Measurements from ENCODE around the gene BHLHE40. TPM values are rescaled to one million over a fixed set of nuclear protein-coding genes. Genes with fewer than 3 reads are reported as not detected.

The BHLHE40 gene
- total and polyA plus RNA-seq, 2 of the 8 experiments (the other 6 are each of a cell fraction or from before 2014, with no cell fraction given): 1.5 to 2.2 TPM

- Histone ChIP-seq H3K79me2 (ENCODE audit: control insufficient read depth in 1 of 2, insufficient read depth in 2 of 2, low read length in 2 of 2) (no peaks in the 10 kb centered on the region), H2BK15ac (ENCODE audit: low read length) (no peak overlapping the region), H2BK120ac (replicated peaks; ENCODE audit: low read depth, low read length) (no peak overlapping the region), H3K79me1 (ENCODE audit: low read depth, low read length) (no peaks in the 10 kb centered on the region), H3K23ac (ENCODE audit: insufficient read length) (no peak overlapping the region), H4K91ac (replicated peaks; ENCODE audit: insufficient read length, low read length) (no peak overlapping the region), H3K23me2 (ENCODE audit: low read depth, low read length) (no peaks in the 10 kb centered on the region), H3K14ac (ENCODE audit: insufficient read length) (no peak overlapping the region), H3K4me3 (ENCODE audit: extremely low read depth in 1 of 4, insufficient read depth in 2 of 4, low read depth in 3 of 4, low read length in 4 of 4) (no peak overlapping the region), H4K5ac (ENCODE audit: insufficient read length, low read depth, low read length) (no peak overlapping the region), H2AFZ (ENCODE audit: low read length) (no peak overlapping the region), H3K4me1 (replicated peaks in 1 of 4; ENCODE audit: control insufficient read depth in 3 of 4, insufficient read depth in 4 of 4, low read length in 3 of 4) (no peaks in the 10 kb centered on the region), H3K4me2 (ENCODE audit: insufficient read depth in 1 of 2, low read depth in 2 of 2, low read length in 2 of 2) (no peak overlapping the region), H2AK5ac (ENCODE audit: low read depth, low read length) (no peak overlapping the region), H3K56ac (replicated peaks; ENCODE audit: insufficient read length, low read depth, low read length) (no peak overlapping the region), H4K20me1 (replicated peaks in 1 of 2; ENCODE audit: control insufficient read depth in 1 of 2, insufficient read depth in 2 of 2, low read length in 2 of 2) (no peaks in the 10 kb centered on the region), H3K18ac (ENCODE audit: extremely low read depth, low read length) (no peak overlapping the region), H3K9ac (replicated peaks in 1 of 4; ENCODE audit: extremely low read depth in 1 of 4, low read depth in 3 of 4, low read length in 3 of 4) (no peak overlapping the region), H4K8ac (ENCODE audit: extremely low read depth, insufficient read depth, low read length) (no peak overlapping the region), H3K9me3 (ENCODE audit: insufficient read depth in 2 of 2, low read depth in 1 of 2, low read length in 1 of 2) (no peaks in the 10 kb centered on the region), H3K4ac (replicated peaks; ENCODE audit: insufficient read length, low read depth, low read length) (no peak overlapping the region), H3K27ac (ENCODE audit: low read depth, low read length) (no peak overlapping the region), H2BK5ac (ENCODE audit: low read depth, low read length) (no peak overlapping the region), H2BK20ac (ENCODE audit: low read length) (no peak overlapping the region), H3K36me3 (ENCODE audit: control insufficient read depth in 2 of 4, insufficient read depth in 4 of 4, low read length in 3 of 4) (no peaks in the 10 kb centered on the region), H2BK12ac (ENCODE audit: low read depth, low read length) (no peak overlapping the region), H3K27me3 (replicated peaks in 1 of 4; ENCODE audit: control insufficient read depth in 3 of 4, extremely low read depth in 1 of 4, insufficient read depth in 3 of 4, low read length in 3 of 4) (no peaks in the 10 kb centered on the region)
- FAIRE-seq: no peak
- WGBS, 2 experiments (ENCODE audit: extremely low coverage in 1 of 2, insufficient coverage in 1 of 2, insufficient read length in 1 of 2, insufficient replicate concordance in 2 of 2, low coverage in 1 of 2, low lambda C conversion rate in 2 of 2, missing lambda C conversion rate in 1 of 2): 81% methylated on average over 4 of the region's 4 CpGs; no CpG with 5 or more reads in 1 of the 2 experiments
- no peak for DNase-seq (ENCODE audit: low read depth in 1 of 2, low spot score in 2 of 2)
- CTCF ChIA-PET (ENCODE audit: partially characterized antibody): no interaction called here
- peak; percentile 65 for TF ChIP-seq CEBPB (IDR thresholded peaks at IDR 0.05; ENCODE audit: low read depth, low read length)
- TF ChIP-seq E2F6 (IDR thresholded peaks at IDR 0.05): no peak
- no peak for TF ChIP-seq RXRA (IDR thresholded peaks at IDR 0.05; ENCODE audit: insufficient read depth, low read depth, low read length)
- POLR2A ChIA-PET (ENCODE audit: partially characterized antibody): interaction anchor here (0.6 kb wide), 1 partner anchor 1533 kb away, joined by 3 read pairs; no protein-coding TSS in a partner anchor
These were observed 38.3 kb upstream of the BHLHE40 start for GRCh38 chr3:4940985-4941384.
